T-helper 17 cell (primary cell): ENCODE results near the gene TNNI3. TPM values are rescaled to one million over a fixed set of nuclear protein-coding genes. Genes with fewer than 3 reads are reported as not detected.
"Not testable (repeated sequence)": the region's sequence is repeated elsewhere in the genome, so short reads cannot be mapped to it uniquely, and the experiment has no call there.

Experiments used
- ATAC-seq: fragments of 150-1000 bp; cut with Tn5 transposase; 2 replicates; pipeline ENCODE4 v1.10.0; 2021; ENCODE audit warnings: mild to moderate bottlenecking, moderate library complexity
- DNase-seq, 3 donors: peaks; one replicate each; pipeline versions ENCODE4 v3.0.0 to v3.0.0-alpha.2; 2020 to 2021
- H3K9me3 ChIP-seq: one replicate; pipeline ENCODE4 v1.7.0; 2013; ENCODE audit warnings: low read length, mild to moderate bottlenecking; ENCODE audit not compliant: control insufficient read depth, poor library complexity, severe bottlenecking
- H3K27ac Mint-ChIP-seq: one replicate; pipeline ENCODE4 v1.8.0; 2022; ENCODE audit warnings: mild to moderate bottlenecking, moderate library complexity, mixed read lengths
- H3K27me3 Mint-ChIP-seq: one replicate; pipeline ENCODE4 v1.8.0; 2022; ENCODE audit warnings: mixed read lengths
- H3K36me3 Mint-ChIP-seq: one replicate; pipeline ENCODE4 v1.8.0; 2022; ENCODE audit warnings: low read depth, mixed read lengths
- H3K4me1 Mint-ChIP-seq: one replicate; pipeline ENCODE4 v1.8.0; 2022; ENCODE audit warnings: mild to moderate bottlenecking, mixed read lengths
- H3K4me3 Mint-ChIP-seq: one replicate; pipeline ENCODE4 v1.8.0; 2022; ENCODE audit warnings: mild to moderate bottlenecking, moderate library complexity, mixed read lengths
- total RNA-seq, 4 donors: library from RNA in 2 of 4; stranded (reverse) in 2 of 4; gene quantifications; one replicate each; pipeline ENCODE4 v1.2.3 and lab custom pipeline; 2022 to 2026

Gene TNNI3
- total RNA-seq: not detected
- 0 reads per million in 2 donors for total RNA-seq (lab: John Stamatoyannopoulos, UW)

GRCh38 chr19:55157064-55157908, at the start of gene TNNI3:
Gene TNNI3 (minus strand): TSS chr19:55157732. CDS start chr19:55157589, 143 bp downstream.
- ATAC-seq (no peak), DNase-seq (no peak)
- H3K36me3 Mint-ChIP-seq: peaks cover 3% of the 10 kb centered on the region
- peak within 1 kb of the TSS; percentile 62 for H3K4me3 Mint-ChIP-seq
- H3K9me3 ChIP-seq: no peaks in the 10 kb centered on the region
- peaks cover 25% of the 10 kb centered on the region for H3K27me3 Mint-ChIP-seq
- peaks cover 16% of the 10 kb centered on the region for H3K4me1 Mint-ChIP-seq
- H3K27ac Mint-ChIP-seq: no peak within 1 kb of the TSS

GRCh38 chr19:55206664-55207500, 49.4 kb upstream of the TNNI3 start:
- no peak overlapping the region for H3K27ac Mint-ChIP-seq
- H3K9me3 ChIP-seq: no peaks in the 10 kb centered on the region
- H3K4me1 Mint-ChIP-seq: peaks cover 4% of the 10 kb centered on the region
- peaks cover 49% of the 10 kb centered on the region for H3K27me3 Mint-ChIP-seq
- DNase-seq (no peak), ATAC-seq (no peak)
- H3K36me3 Mint-ChIP-seq: peaks cover 3% of the 10 kb centered on the region
- no peak overlapping the region for H3K4me3 Mint-ChIP-seq

- H3K4me1 Mint-ChIP-seq, ATAC-seq, DNase-seq, H3K9me3 ChIP-seq, H3K27ac Mint-ChIP-seq, H3K36me3 Mint-ChIP-seq, H3K4me3 Mint-ChIP-seq: not testable (repeated sequence)
- H3K27me3 Mint-ChIP-seq: peaks cover 57% of the 10 kb centered on the region
Observed at GRCh38 chr19:55202199-55202598, 44.7 kb upstream of the TNNI3 start.

DNA sequence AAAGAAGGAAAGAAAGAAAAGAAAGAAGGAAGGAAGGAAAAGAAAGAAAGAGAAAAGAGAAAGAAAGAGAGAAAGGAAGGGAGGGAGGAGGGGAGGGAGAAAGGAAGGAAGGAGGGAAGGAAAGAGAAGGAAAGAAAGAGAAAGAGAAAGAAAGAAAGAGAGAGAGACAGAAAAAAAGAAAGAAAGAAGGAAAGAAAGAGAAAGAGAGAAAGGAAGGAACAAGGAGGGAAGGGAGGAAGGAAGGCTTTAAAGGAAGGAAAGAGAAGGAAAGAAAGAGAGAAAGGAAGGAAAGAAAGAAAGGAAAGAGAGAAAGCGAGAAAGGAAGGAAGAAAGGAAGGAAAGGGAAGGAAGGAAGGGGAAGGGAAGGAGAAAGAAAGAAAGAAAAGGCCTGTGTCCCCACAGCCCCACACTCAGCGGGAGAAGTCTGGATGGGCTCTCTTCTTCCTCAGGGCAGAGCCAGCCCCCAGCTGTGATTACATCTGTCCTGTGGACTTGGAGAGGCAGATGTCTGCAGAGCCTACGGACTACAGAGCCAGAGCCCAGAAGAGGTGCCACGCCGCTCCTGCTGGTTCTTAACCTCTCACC, 42.2 kb upstream of the TNNI3 start:
- H3K4me3 Mint-ChIP-seq: no peak overlapping the region
- H3K4me1 Mint-ChIP-seq: no peaks in the 10 kb centered on the region
- H3K27me3 Mint-ChIP-seq: peaks cover 36% of the 10 kb centered on the region
- peaks cover 2% of the 10 kb centered on the region for H3K36me3 Mint-ChIP-seq
- H3K9me3 ChIP-seq: no peaks in the 10 kb centered on the region
- no peak for ATAC-seq
- DNase-seq: no peak
- no peak overlapping the region for H3K27ac Mint-ChIP-seq

DNA sequence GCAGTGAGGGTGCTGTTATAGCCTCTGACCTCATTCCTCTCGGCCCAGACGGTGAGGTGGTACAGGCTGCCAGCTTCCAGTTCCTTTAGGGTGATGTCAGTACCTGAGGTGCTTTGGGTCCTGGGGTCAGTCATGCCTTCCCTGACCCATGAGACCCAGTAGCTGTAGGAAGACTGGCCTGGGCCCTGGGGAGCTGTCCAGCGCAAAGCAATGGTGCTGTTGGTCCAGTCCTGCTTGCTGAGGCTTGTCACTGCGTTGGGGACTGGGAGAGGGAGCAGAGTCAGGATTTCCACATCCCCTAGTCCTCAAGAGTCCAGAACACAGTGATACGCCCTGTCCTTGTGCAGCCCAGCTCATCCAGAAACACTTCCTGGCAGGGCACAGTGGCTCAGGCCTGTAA, 41.1 kb upstream of the TNNI3 start:
- no peaks in the 10 kb centered on the region for H3K4me1 Mint-ChIP-seq
- DNase-seq: no peak
- H3K27ac Mint-ChIP-seq: no peak overlapping the region
- no peaks in the 10 kb centered on the region for H3K9me3 ChIP-seq
- no peak overlapping the region for H3K4me3 Mint-ChIP-seq
- H3K36me3 Mint-ChIP-seq: peaks cover 2% of the 10 kb centered on the region
- ATAC-seq: no peak
- H3K27me3 Mint-ChIP-seq: peaks cover 27% of the 10 kb centered on the region

- H3K4me1 Mint-ChIP-seq: no peaks in the 10 kb centered on the region
- no peak overlapping the region for H3K27ac Mint-ChIP-seq
- DNase-seq: no peak
- H3K27me3 Mint-ChIP-seq: peaks cover 28% of the 10 kb centered on the region
- H3K36me3 Mint-ChIP-seq: peaks cover 2% of the 10 kb centered on the region
- no peaks in the 10 kb centered on the region for H3K9me3 ChIP-seq
- no peak for ATAC-seq
- no peak overlapping the region for H3K4me3 Mint-ChIP-seq
Observed at GRCh38 chr19:55197528-55197927, 40.0 kb upstream of the TNNI3 start.

DNA sequence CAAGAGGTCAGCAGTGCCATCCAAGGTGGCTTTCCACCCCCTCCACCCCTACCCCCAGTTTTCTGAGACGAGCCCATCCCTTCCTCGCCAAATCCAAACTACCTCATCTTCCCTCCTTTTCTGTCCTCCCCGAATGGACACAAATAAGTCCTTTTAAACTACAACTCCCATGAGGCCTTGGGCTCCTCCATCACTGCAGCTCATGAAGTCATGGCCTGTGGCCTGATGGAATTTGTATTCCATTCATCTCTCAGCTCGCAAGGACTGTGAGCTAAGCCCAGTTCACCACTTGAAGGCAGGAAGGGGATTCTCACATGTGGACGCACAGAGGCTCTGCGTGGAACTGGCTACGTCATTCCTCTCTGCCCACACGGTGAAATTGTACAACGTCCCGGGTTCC, 39.3 kb upstream of the TNNI3 start:
- no peaks in the 10 kb centered on the region for H3K9me3 ChIP-seq
- peaks cover 2% of the 10 kb centered on the region for H3K36me3 Mint-ChIP-seq
- no peaks in the 10 kb centered on the region for H3K4me1 Mint-ChIP-seq
- peaks cover 27% of the 10 kb centered on the region for H3K27me3 Mint-ChIP-seq
- no peak overlapping the region for H3K4me3 Mint-ChIP-seq
- ATAC-seq (no peak), DNase-seq (no peak)
- H3K27ac Mint-ChIP-seq: no peak overlapping the region

DNA sequence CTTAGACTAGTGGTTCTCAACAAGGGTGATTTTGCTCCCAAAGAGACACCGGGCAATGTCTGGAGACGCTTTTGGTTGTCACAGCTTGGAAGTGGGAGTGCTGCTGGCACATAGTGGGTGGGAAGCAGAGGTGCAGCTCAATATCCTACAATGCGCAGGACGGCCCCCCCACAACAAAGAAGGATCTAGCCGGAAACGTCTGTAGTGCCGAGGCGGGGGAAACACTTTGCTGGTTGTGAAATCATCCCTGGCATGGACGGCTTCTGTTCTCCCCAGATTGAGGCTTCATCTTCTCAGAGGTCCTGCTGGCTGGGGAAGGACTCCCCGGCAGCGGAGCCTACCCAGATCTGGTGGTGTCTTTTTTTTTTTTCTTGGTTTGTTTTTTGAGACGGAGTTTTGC, 35.9 kb upstream of the TNNI3 start:
- peaks cover 3% of the 10 kb centered on the region for H3K4me1 Mint-ChIP-seq
- no peak overlapping the region for H3K27ac Mint-ChIP-seq
- no peak for DNase-seq
- no peaks in the 10 kb centered on the region for H3K9me3 ChIP-seq
- H3K27me3 Mint-ChIP-seq: peaks cover 24% of the 10 kb centered on the region
- H3K4me3 Mint-ChIP-seq: no peak overlapping the region
- H3K36me3 Mint-ChIP-seq: no peaks in the 10 kb centered on the region
- ATAC-seq: no peak

GRCh38 chr19:55189403-55189835, 31.9 kb upstream of the TNNI3 start:
- peaks cover 4% of the 10 kb centered on the region for H3K4me1 Mint-ChIP-seq
- no peak overlapping the region for H3K27ac Mint-ChIP-seq
- no peak overlapping the region for H3K4me3 Mint-ChIP-seq
- DNase-seq (no peak), ATAC-seq (no peak)
- no peaks in the 10 kb centered on the region for H3K9me3 ChIP-seq
- peaks cover 33% of the 10 kb centered on the region for H3K27me3 Mint-ChIP-seq
- peaks cover 2% of the 10 kb centered on the region for H3K36me3 Mint-ChIP-seq

DNA sequence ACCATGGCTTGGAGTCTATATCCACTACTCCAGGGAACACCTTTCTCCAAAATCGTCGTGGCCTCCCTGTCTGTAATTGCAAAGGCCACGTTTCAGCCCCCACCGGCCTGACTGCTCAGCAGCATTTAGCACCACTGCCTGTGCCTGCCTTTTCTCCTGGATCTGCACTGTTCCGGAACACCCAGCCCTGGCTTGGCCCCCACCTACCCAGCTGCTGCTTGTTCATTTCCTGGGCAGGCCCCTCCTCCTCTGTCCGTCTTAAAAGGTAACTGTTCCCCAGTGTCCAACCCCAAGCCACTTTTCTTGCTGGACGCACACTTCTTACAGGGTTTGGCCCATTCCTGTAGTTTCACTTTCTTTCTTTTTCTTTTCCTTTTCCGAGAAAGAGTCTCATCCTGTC, 31.1 kb upstream of the TNNI3 start:
- Mint-ChIP-seq H3K36me3 (peaks cover 2% of the 10 kb centered on the region), H3K27ac (no peak overlapping the region), H3K4me3 (no peak overlapping the region), H3K27me3 (peaks cover 33% of the 10 kb centered on the region), H3K4me1 (peaks cover 4% of the 10 kb centered on the region)
- H3K9me3 ChIP-seq: no peaks in the 10 kb centered on the region
- ATAC-seq: no peak
- no peak for DNase-seq

GRCh38 chr19:55186080-55186479, 28.5 kb upstream of the TNNI3 start:
- Mint-ChIP-seq H3K36me3 (peaks cover 4% of the 10 kb centered on the region), H3K4me1 (peaks cover 4% of the 10 kb centered on the region), H3K27ac (no peak overlapping the region), H3K27me3 (peaks cover 32% of the 10 kb centered on the region), H3K4me3 (no peak overlapping the region)
- no peak for ATAC-seq
- no peaks in the 10 kb centered on the region for H3K9me3 ChIP-seq
- no peak for DNase-seq

GRCh38 chr19:55181740-55182139, 24.2 kb upstream of the TNNI3 start:
- no peak overlapping the region for H3K27ac Mint-ChIP-seq

More at GRCh38 chr19:55181740-55182139, 24.2 kb upstream of the TNNI3 start:
- Mint-ChIP-seq H3K4me1 (peaks cover 12% of the 10 kb centered on the region), H3K27me3 (peaks cover 52% of the 10 kb centered on the region), H3K36me3 (peaks cover 4% of the 10 kb centered on the region), H3K4me3 (no peak overlapping the region)
- no peaks in the 10 kb centered on the region for H3K9me3 ChIP-seq
- no peak for ATAC-seq
- no peak for DNase-seq
